CD1c-positive myeloid dendritic cell (primary cell): Measurements from ENCODE around the gene PABPC1L.

Experiments used
- DNase-seq: peaks from one replicate; pipeline ENCODE4 v3.0.0-alpha.2; 2016; ENCODE audit errors: extremely low spot score

The PABPC1L gene

GRCh38 chr20:44966030-44966961, 56.4 kb downstream of the PABPC1L start, which contains the start of gene STK4:
Gene STK4 (plus strand): TSS chr20:44966512. CDS start chr20:44966569, 57 bp downstream.
- DNase-seq = peak; percentile 99

GRCh38 chr20:44967207-44967807, 57.4 kb downstream of the PABPC1L start:
- DNase-seq = peak; percentile 69

GRCh38 chr20:44969300-44969894, 59.5 kb downstream of the PABPC1L start:
- DNase-seq = peak; percentile 34

GRCh38 chr20:44970243-44970757, 60.4 kb downstream of the PABPC1L start:
- DNase-seq = peak; percentile 69

DNA sequence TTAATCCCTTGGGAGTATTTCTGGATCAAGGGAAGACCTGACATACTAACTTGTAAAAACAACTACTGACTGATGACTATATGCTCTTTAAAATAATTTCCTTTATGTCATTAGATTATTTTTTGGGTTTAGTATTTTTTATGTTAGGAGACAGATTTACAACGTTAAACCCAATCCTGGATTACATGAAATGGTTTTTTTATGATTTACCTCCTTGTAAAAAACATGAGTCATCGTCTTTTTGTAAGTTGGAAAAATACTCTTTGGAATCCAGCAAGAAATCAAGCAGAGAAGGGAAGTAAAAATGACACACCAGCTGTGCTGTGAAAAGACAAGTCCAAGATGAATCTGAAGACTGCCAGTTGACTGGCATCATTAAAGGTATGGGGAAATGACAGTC, 63.2 kb downstream of the PABPC1L start:
- no peak for DNase-seq

GRCh38 chr20:44976698-44977097, 66.8 kb downstream of the PABPC1L start:
- no peak for DNase-seq

DNA sequence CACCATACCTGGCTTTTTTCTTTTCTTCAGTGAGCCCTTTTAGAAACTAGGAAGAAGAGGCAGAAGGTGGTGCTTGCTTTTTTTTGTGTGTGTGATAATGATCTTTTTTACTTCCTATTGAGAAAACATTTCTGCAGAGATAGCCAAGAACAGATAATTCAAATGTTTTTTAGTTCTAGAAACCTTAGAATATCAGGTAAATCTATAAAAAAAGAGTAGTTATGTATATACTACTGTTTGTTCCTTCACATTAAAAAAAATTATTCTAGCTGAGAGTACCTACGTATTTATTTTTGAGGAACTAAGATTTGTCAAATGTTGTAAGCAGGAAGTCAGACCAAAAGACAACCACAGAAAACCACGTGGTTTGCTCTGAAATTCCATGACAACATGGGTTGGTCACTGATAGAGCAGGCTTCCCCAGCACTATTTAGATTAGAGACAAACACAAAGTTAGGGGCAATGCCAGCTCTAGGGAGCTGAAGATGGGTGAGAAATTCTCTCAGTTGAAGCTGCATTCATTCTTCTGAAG, 69.3 kb downstream of the PABPC1L start:
- peak; percentile 95 for DNase-seq

DNA sequence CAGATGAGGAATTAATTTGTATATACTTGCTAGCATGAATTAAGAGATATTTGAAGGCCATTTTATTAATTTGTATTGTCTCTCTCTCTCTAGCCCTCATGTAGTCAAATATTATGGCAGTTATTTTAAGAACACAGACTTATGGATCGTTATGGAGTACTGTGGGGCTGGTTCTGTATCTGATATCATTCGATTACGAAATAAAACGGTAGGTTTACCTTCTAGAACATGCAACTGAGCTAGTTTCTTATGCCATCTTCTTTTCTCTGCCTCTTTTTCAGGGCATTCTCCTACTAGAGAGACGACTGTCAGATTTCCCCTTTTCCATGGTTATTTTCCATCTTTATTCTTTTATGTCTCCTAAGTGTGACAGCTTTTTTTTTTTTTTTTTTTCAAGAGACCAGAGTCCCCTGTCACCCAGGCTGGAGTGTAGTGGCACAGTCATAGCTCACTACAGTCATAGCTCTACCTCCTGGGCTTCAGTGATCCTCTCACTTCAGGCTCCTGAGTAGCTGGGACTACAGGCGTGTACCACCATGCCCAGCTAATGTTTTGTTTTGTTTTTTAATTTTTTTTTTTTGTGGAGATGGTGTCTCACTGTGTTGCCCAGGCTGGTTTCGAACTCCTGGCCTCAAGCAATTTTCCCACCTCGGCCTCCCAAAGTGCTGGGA, 72.0 kb downstream of the PABPC1L start:
- no peak for DNase-seq

DNA sequence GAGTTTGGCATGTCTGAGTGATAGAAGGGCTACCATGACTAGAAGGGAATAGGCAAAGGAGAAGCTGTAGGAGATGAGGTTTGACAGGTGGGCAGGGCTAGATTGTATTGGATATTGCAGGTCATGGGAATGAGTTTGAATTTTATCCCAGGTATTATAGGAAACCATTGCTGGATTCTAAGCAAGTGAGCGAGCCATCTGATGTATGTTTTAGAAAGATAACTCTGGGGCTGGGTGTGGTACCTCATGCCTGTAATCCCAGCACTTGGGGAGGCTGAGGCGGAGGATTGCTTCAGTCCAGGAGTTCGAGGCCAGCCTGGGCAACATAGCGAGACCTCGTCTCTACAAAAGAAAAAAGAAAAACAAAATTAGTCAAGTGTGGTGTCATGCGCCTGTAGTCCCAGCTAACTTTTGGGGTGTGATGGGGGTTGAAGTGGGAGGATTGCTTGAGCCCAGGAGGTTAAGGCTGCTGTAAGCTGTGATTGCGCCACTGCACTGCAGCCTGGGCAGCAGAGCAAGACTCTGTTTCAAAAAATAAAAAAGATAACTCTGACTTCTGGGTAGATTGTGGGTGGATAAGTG, 73.3 kb downstream of the PABPC1L start:
- no peak for DNase-seq

DNA sequence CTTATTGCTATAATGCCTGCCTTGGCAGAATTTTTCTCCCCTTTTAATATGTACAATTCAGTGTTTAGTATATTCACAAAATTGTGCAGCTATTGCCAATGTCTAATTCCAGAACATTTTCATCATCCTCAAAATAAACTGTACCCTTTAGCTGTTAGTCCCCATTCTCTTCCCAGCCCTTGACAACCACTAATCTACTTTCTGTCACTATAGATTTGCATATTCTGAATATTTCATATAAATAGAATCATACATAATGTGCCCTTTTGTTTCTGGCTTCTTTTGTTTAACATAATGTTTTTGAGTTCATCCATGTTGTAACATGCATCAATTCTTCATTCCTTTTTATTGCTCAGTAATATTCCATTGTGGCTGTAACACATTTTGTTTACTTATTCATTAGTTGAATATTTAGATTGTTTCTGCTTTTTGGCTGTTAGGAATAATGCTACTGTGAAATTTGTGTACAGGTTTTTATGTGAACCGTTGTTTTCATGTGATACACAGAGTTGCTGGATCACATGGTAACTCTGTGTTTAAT, 78.8 kb downstream of the PABPC1L start:
- DNase-seq = no peak
